IPS-18a (cell line): ENCODE data around the gene TFDP1.

ENCODE experiments used
- H3K27ac ChIP-seq: one replicate; pipeline ENCODE4 v1.5.1; 2013; ENCODE audit warnings: low read length
- H3K27me3 ChIP-seq: one replicate; pipeline ENCODE4 v1.6.1; 2013; ENCODE audit warnings: mild to moderate bottlenecking, low read length; ENCODE audit not compliant: control insufficient read depth, insufficient read depth
- H3K36me3 ChIP-seq: one replicate; pipeline ENCODE4 v1.6.1; 2013; ENCODE audit warnings: low read depth, low read length; ENCODE audit not compliant: control insufficient read depth
- H3K4me1 ChIP-seq: one replicate; pipeline ENCODE4 v1.6.1; 2013; ENCODE audit warnings: low read depth, low read length; ENCODE audit not compliant: control insufficient read depth
- H3K4me3 ChIP-seq: one replicate; pipeline ENCODE4 v1.5.1; 2013; ENCODE audit warnings: low read length
- H3K9ac ChIP-seq: one replicate; pipeline ENCODE4 v1.6.1; 2013; ENCODE audit warnings: mild to moderate bottlenecking, low read length, moderate library complexity
- H3K9me3 ChIP-seq: one replicate; pipeline ENCODE4 v1.6.1; 2013; ENCODE audit warnings: low read depth, low read length; ENCODE audit not compliant: control insufficient read depth

TFDP1 gene

DNA sequence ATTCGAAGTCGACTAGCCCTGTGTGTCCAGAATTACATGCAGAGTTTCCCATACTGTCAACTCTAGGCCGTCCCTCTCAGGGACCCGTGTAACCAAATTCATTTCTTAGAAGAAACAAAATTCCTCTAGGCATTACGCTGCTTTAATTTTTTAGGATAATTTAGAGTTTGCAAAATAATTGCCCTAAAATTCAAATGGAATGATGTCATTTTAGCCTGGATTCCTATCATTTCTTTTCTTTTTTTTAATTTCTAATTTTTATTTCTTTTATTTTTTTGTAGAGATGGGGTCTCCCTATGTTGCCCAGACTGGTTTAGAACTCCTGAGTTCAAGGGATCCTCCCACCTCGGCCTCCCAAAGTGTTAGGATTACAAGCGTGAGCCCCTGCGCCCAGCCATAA is 74.8 kb downstream of the TFDP1 start:
- Histone ChIP-seq H3K4me3 (no peak overlapping the region), H3K27ac (no peak overlapping the region), H3K9me3 (no peaks in the 10 kb centered on the region), H3K9ac (no peak overlapping the region), H3K36me3 (no peaks in the 10 kb centered on the region), H3K4me1 (no peaks in the 10 kb centered on the region), H3K27me3 (no peaks in the 10 kb centered on the region)

DNA sequence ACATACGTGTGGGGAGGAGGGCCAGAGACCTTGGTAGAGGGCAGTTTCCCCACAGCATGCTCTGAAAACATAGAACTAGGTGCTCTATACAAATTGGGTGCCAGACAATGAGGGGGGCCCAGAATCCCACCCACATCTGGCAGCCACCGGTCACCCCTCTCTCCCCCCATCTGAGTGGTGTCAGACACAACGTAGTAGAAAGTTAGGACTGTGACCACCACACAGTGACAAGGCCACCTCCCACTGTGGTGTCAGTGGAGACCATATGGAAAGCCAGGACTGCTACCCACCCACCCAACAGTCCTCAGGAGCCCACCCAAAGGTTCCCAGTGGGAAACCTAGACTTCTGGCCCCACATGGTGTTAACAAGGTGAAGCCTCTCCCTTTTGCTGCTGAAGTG is 75.5 kb downstream of the TFDP1 start:
- H3K9ac ChIP-seq = no peak overlapping the region
- no peak overlapping the region for H3K4me3 ChIP-seq
- no peak overlapping the region for H3K27ac ChIP-seq
- H3K4me1 ChIP-seq = no peaks in the 10 kb centered on the region
- H3K9me3 ChIP-seq = no peaks in the 10 kb centered on the region
- no peaks in the 10 kb centered on the region for H3K27me3 ChIP-seq
- H3K36me3 ChIP-seq = no peaks in the 10 kb centered on the region

DNA sequence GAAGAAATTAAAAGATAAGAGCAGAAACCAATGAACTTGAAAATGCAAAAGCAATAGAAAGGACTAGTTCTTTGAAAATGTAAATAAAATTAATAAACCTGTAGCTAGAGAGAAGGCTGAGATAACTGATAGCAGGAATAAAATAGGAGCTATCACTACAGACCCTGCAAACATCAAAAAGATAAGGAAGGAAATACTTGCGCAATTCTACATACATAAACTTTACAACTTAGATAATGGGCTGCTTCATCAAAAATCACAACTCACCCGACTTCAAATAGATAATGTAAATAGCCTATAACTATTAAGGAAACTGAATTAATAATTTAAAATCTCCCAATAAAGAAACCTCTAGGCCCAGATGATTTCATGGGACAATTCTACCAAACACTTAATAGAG is 77.0 kb downstream of the TFDP1 start:
- Histone ChIP-seq H3K9ac (no peak overlapping the region), H3K27ac (no peak overlapping the region), H3K4me3 (no peak overlapping the region), H3K27me3 (no peaks in the 10 kb centered on the region), H3K36me3 (no peaks in the 10 kb centered on the region), H3K4me1 (no peaks in the 10 kb centered on the region), H3K9me3 (no peaks in the 10 kb centered on the region)

DNA sequence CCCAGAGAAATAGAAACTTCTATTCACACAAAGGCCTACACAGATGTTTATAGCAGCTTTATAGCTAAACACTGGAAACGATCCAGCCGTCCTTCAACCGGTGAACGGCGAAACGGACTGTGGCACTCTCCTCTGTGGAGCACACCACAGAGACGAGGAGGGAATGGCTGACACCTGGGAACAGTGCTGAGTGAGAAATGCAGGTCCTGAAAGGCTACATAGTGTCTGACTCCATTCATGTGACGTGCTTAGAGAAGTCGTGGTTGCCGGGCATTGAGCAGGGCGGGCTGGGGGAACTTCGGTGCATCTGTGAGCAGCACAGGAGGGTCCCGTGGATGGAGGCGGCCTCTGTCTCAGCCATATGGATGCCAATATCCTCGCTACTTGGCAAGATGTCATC is 79.4 kb downstream of the TFDP1 start:
- H3K27me3 ChIP-seq = no peaks in the 10 kb centered on the region
- no peak overlapping the region for H3K9ac ChIP-seq
- no peak overlapping the region for H3K27ac ChIP-seq
- H3K9me3 ChIP-seq = no peaks in the 10 kb centered on the region
- H3K4me3 ChIP-seq = no peak overlapping the region
- H3K36me3 ChIP-seq = no peaks in the 10 kb centered on the region
- no peaks in the 10 kb centered on the region for H3K4me1 ChIP-seq

DNA sequence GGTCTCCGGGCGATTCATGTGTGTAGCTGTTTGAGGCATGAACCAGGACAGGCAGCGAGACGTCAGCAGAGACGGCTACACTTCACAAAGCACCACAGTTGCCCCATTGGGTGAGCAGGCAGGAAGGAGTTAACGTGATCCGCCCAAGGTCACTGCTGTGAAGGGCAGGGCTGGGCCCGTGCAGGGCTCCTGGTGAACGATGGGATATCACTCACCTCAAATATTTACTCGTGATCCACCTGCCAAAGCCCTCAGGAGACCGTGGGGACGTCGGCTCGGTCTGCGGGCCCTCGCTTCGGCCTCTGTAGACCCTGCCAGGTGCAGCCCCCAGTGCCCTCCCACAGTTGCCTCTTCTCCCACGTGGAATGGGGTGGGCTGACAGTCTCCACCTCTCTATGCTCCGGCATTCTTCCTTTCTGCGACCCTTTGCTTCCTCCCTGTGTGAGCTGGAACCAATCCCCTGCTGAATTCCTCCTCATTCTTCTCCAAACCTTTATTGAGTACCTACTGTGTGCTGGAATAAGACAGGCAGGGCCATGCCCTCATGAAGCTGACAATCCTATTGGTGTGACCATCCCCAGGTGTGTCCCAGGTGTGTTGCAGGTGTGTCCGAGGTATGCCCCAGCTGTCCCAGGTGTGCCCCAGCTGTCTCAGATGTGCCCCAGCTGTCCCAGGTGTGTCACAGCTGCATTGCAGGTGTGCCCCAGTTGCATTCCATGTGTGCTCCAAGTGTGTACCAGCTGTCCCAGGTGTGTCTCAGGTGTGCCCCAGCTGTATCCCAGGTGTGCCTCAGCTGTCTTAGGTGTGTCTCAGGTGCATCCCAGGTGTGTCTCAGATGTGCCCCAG is 80.4 kb downstream of the TFDP1 start:
- Histone ChIP-seq H3K27ac (no peak overlapping the region), H3K36me3 (no peaks in the 10 kb centered on the region), H3K4me1 (no peaks in the 10 kb centered on the region), H3K27me3 (no peaks in the 10 kb centered on the region), H3K9me3 (no peaks in the 10 kb centered on the region), H3K9ac (no peak overlapping the region), H3K4me3 (no peak overlapping the region)

DNA sequence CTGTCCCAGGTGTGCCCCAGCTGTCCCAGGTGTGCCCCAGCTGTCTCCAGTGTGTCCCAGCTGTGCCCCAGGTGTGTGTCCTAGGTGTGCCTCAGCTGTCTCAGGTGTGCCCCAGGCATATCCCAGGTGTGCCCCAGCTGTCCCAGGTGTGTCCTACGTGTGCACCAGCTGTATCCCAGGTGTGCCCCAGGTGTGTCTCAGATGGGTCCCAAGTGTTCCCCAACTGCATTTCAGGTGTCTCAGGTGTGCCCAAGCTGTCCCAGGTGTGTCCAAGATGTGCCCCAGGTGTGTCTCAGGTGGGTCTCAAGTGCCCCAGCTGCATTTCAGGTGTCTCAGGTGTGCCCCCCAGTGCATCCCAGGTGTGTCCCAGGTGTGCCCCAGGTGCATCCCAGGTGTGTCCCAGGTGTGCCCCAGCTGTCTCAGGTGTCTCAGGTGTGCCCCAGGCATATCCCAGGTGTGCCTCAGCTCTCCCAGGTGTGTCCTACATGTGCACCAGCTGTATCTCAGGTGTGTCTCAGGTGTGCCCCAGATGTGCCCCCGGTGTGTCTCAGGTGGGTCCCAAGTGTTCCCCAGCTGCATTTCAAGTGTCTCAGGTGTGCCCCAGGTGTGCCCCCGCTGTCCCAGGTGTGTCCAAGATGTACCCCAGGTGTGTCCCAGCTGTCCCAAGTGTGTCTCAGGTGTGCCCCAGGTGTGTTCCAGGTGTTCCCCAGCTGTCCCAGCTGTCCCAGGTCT is 81.2 kb downstream of the TFDP1 start:
- Histone ChIP-seq H3K4me1 (no peaks in the 10 kb centered on the region), H3K9me3 (no peaks in the 10 kb centered on the region), H3K27me3 (no peaks in the 10 kb centered on the region), H3K9ac (no peak overlapping the region), H3K27ac (no peak overlapping the region), H3K4me3 (no peak overlapping the region), H3K36me3 (no peaks in the 10 kb centered on the region)

DNA sequence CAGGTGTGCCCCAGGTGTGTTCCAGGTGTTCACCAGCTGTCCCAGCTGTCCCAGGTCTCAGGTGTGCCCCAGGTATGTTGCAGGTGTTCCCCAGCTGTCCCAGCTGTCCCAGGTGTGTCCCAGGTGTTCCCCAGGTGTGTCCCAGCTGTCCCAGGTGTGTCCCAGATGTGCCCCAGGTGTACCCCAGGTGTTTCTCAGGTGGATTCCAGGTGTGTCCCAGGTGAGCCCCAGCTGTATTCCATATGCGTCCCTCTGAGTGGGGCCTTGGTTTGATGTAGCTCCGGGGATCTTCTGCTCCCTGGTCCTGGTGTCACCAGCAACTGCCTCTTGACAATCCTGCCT is 81.7 kb downstream of the TFDP1 start:
- H3K9ac ChIP-seq = no peak overlapping the region
- H3K36me3 ChIP-seq = no peaks in the 10 kb centered on the region
- H3K4me1 ChIP-seq = no peaks in the 10 kb centered on the region
- H3K27me3 ChIP-seq = no peaks in the 10 kb centered on the region
- H3K9me3 ChIP-seq = no peaks in the 10 kb centered on the region
- no peak overlapping the region for H3K4me3 ChIP-seq
- no peak overlapping the region for H3K27ac ChIP-seq

DNA sequence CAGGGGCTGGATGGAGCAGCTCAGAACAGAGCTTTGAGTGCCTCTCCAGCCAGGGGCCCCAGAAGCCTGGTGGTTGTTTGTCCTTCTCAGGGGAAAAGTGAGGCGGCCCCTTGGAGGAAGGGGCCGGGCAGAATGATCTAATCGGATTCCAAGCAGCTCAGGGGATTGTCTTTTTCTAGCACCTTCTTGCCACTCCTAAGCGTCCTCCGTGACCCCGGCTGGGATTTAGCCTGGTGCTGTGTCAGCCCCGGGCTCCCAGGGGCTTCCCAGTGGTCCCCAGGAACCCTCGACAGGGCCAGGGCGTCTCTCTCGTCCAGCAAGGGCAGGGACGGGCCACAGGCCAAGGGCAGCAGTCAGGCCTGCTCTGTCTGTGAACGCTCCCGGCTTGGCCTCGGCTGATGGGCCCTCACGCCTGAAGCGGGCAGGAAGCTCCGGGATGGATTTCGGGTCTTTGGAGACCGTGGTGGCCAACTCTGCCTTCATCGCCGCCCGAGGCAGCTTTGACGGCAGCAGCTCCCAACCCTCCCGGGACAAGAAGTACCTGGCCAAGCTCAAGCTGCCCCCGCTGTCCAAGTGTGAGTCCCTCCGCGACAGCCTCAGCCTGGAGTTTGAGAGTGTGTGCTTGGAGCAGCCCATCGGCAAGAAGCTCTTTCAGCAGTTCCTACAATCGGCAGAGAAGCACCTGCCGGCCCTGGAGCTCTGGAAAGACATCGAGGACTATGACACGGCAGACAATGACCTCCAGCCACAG is 82.6 kb downstream of the TFDP1 start, which contains the start of gene GRK1:
Gene GRK1 (plus strand): TSS at position 269 of the 751 bp plus-strand sequence. CDS start 168 bp downstream, at position 437.
- Histone ChIP-seq H3K27me3 (no peaks in the 10 kb centered on the region), H3K9ac (no peak within 1 kb of the TSS), H3K9me3 (no peaks in the 10 kb centered on the region), H3K36me3 (no peaks in the 10 kb centered on the region), H3K4me1 (no peaks in the 10 kb centered on the region), H3K4me3 (no peak within 1 kb of the TSS), H3K27ac (no peak within 1 kb of the TSS)

DNA sequence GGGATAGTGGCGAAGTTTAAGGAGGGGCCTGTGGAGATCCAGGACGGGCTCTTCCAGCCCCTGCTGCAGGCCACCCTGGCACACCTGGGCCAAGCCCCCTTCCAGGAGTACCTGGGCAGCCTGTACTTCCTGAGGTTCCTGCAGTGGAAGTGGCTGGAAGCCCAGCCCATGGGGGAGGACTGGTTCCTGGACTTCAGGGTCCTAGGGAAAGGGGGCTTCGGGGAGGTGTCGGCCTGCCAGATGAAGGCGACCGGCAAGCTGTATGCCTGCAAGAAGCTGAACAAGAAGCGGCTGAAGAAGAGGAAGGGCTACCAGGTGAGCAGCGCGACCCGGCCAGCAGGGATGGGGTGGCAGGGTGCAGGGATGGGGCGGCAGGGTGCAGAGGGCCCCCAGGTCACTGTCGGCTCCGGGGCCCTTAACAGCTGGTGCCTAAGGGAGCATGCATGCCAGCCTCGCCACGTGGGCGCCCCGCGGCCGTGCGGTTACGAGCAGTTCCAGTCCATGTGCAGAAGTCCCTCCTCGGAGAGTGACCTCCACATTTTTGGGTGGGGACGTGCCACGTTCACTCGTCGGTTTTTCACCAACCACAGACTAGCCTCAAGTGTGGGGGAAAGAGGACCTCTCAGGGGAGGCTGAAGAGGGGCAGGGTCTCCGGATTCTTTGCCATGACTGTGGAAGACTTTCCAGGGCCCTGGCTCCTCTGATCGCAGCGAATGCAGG is 83.4 kb downstream of the TFDP1 start:
- Histone ChIP-seq H3K9ac (no peak overlapping the region), H3K9me3 (no peaks in the 10 kb centered on the region), H3K36me3 (no peaks in the 10 kb centered on the region), H3K27ac (no peak overlapping the region), H3K4me1 (no peaks in the 10 kb centered on the region), H3K27me3 (no peaks in the 10 kb centered on the region), H3K4me3 (no peak overlapping the region)

DNA sequence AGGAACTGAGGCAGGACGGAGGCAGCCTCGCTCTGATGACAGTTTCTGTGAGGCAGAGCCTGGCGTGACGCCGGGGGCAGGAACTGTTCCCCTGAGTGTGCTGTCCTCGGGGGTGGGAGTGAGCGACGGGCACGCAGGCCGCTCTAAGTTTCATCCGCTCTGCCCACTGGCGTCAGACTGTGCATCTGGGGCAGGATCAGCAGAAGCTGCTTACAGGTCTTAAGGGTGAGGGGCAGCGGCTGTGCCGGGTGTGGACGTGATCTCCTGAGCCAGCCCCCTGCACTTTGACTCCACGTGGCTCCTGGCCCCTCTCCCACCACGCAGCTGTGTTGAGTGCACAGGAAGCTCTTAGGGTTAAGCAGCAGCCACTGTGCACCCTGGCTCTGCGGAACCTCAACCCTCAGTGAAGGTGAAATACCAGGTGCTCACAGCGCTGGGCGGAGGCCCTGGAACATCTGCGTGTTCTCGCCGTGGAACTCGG is 84.0 kb downstream of the TFDP1 start:
- Histone ChIP-seq H3K9ac (no peak overlapping the region), H3K36me3 (no peaks in the 10 kb centered on the region), H3K9me3 (no peaks in the 10 kb centered on the region), H3K27ac (no peak overlapping the region), H3K4me1 (no peaks in the 10 kb centered on the region), H3K27me3 (no peaks in the 10 kb centered on the region), H3K4me3 (no peak overlapping the region)

DNA sequence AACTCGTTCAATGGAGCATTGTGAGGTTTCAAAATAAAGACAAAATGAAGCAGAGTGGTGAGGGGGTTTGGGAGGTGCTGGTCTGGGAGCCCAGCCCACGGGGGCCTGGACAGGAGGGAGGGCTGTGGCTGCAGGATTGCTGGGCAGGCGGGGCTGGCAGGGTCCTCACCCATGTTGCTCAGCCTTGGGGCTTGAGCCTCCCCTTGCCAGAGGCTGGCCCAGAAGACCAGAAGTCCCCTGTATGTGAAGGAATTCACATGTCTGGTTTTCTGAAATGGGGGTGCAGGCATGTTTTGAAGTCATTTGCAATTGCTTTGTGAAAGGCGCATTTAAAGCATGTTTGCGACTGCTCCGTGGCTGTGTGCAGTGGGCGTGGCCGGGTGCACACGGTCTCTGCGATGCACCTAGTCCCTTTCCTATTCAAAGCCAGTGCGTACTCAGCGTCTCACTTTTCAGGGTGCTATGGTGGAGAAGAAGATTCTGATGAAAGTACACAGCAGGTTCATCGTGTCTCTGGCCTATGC is 84.7 kb downstream of the TFDP1 start:
- H3K27ac ChIP-seq = no peak overlapping the region
- no peaks in the 10 kb centered on the region for H3K4me1 ChIP-seq
- H3K36me3 ChIP-seq = no peaks in the 10 kb centered on the region
- H3K9ac ChIP-seq = no peak overlapping the region
- no peak overlapping the region for H3K4me3 ChIP-seq
- no peaks in the 10 kb centered on the region for H3K27me3 ChIP-seq
- no peaks in the 10 kb centered on the region for H3K9me3 ChIP-seq
